ENCODE data around the gene RPS26.
"Not testable (repeated sequence)": the region's sequence is repeated elsewhere in the genome, so short reads cannot be mapped to it uniquely, and the experiment has no call there.

Gene RPS26

DNA sequence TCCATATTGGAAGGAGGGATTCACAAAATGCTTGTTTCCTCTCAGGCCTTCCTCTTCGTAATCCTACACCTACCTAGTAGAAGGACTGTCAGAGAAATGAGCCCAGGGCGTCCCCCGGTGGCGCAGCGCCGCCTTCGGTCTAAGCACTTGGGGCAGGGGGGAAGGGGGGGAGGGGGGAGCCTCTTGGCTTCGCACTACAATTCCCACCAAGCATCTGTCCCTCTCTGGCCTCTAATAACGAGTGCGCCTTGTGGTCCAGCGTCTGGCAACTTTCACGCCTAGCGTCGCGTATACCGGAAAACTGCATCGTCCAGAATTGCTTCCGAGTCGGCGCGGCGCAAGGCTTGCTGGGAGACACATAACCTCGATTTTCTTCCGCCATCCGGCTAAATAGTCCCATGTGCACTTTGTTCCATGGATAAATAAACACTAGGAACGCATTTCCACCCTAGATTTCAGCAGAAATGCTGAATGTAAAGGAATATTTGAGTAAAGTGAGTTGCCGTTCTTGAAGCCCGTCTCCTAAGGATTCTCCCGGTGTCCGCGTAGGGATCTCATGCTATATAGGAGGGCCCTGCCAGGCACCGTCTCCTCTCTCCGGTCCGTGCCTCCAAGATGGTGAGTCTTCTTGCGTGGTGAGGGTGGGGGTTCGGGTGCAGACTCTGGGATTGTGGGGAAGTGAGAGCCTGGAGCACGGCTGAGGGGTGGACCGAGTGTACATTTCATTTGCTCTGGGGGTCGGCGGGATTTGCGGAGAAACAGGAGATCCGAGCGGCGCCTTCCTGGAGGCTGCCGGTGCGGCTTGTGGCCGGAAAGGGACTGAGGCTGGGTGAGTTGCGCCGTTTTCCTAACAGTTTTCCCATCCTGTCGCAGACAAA, at the start of gene RPS26:
Gene RPS26, plus strand, starts transcription at position 367 of the 878 bp plus-strand sequence. Its CDS starts 249 bp downstream, at position 616.
- peak; percentile 88 for DNase-seq (ENCODE audit: low read depth)

DNA sequence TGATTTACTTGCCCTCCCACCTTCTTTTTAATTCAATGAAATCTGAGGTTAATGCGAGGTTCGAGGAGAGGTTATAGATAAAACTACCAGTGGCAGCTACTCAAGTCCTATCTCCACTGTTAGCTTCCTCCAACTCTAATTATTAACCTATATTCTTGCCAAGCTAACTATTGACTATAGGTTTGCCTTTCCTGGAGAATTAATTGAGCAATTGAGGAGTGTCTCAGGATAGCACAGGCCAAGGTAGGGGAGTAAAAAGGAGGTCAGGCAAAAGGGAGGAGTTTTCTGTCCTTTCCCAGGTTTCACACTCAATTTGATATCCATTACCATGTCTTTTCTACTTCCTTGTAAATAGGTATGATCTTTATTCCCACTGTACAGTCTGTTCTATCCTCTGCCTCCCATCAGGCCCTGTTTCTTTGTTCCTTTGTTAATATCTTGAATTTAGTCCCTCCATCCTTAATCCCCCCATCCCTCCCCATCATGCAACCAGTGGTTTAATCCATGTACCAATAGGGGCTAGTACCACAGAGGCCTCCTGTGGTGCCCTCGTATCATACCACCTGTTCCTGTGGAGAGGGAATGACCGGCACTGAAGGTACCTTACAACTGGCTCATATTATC, 48.4 kb upstream of the RPS26 start:
- DNase-seq (ENCODE audit: low read depth), result no peak

GRCh38 chr12:55995366-55995765, 46.4 kb upstream of the RPS26 start:
- no peak for DNase-seq (ENCODE audit: low read depth)

DNA sequence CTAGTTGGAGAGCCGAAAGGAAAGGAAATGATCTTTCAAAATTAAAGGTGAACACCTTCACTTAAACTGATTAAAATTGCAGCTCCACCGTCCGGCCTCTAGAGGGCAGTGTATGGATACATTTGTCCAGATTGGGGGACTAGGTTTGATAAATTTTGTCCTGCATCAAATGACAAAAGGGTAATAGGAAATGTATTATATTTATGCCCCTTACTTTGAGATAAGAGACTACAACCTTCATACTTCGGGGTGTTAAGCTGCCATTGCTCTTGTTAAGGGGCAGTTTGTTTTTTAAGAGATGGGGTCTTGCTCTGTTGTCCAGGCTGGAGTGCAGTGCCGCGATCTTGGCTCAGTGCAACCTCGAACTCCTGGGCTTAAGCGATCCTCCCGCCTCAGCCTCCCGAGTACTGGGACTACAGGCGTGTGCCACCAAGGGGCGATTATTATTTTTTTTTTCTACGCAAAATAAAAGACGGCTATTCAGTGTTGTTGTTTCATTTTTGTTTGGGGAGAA, 45.5 kb upstream of the RPS26 start:
- DNase-seq (ENCODE audit: low read depth), result peak; percentile 50

GRCh38 chr12:55996715-55997534, 44.8 kb upstream of the RPS26 start, which contains the start of gene SUOX:
Gene SUOX, plus strand, starts transcription at chr12:55997276. Its CDS starts 4,946 bp downstream, at chr12:56002222.
- DNase-seq (ENCODE audit: low read depth), result peak; percentile 33

DNA sequence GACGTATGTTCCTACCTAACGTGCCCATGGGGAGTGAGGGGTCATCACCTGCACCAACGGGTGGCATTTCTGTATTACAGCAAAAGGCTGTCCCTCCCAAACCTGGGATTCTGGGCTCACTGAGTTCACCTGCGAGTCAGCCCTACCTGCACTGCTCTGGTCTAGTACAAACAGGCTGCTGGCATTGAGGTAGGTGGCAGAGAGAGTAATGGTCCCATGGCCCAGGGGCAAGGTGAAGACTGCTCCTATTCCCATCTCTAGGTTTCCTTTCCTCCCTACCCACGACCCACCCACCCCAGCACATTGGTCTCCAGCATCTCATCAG, 44.2 kb upstream of the RPS26 start:
- no peak for DNase-seq (ENCODE audit: low read depth)

DNA sequence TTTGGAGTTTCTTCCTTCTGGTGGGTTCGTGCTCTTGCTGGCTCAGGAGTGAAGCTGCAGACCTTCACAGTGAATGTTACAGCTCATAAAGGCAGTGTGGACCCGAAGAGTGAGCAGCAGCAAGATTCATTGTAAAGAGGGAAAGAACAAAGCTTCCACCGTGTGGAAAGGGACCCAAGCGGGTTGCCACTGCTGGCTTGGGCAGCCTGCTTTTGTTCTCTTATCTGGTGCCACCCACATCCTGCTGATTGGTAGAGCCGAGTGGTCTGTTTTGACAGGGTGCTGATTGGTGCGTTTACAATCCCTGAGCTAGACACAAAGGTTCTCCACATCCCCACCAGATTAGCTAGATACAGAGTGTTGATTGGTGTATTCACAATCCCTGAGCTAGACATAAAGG, 42.2 kb upstream of the RPS26 start:
- DNase-seq (ENCODE audit: low read depth), result not testable (repeated sequence)

DNA sequence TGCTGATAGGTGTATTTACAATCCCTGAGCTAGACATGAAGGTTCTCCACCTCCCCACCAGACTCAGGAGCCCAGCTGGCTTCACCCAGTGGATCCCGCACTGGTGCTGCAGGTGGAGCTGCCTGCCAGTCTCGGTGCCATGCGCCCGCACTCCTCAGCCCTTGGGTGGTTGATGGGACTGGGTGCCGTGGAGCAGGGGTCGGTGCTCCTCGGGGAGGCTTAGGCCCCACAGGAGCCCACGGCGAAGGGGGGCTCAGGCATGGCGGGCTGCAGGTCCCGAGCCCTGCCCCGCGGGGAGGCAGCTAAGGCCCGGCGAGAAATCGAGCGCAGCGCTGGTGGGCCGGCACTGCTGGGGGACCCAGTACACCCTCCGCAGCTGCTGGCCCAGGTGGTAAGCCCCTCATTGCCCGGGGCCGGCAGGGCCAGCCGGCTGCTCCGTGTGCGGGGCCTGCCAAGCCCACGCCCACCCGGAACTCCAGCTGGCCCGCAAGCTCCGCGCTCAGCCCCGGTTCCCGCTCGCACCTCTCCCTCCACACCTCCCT, 41.6 kb upstream of the RPS26 start:
- not testable (repeated sequence) for DNase-seq (ENCODE audit: low read depth)

- no peak for DNase-seq (ENCODE audit: low read depth)
Measured at GRCh38 chr12:56001487-56002100, 40.1 kb upstream of the RPS26 start.

- not testable (repeated sequence) for DNase-seq (ENCODE audit: low read depth)
Measured at GRCh38 chr12:56003376-56003775, 38.3 kb upstream of the RPS26 start.

DNA sequence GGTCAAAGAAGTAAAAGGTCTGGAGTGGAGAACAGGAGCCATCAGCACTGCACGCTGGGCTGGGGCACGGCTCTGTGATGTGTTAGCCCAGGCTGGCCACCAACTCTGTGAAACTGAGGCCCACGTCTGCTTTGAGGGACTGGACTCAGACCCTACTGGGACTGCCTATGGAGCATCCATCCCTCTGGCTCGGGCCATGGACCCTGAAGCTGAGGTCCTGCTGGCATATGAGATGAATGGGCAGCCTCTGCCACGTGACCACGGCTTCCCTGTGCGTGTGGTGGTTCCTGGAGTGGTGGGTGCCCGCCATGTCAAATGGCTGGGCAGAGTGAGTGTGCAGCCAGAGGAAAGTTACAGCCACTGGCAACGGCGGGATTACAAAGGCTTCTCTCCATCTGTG, 37.5 kb upstream of the RPS26 start:
- no peak for DNase-seq (ENCODE audit: low read depth)

- peak; percentile 47 for DNase-seq (ENCODE audit: low read depth)
Measured at GRCh38 chr12:56007564-56008559, 33.9 kb upstream of the RPS26 start.

DNA sequence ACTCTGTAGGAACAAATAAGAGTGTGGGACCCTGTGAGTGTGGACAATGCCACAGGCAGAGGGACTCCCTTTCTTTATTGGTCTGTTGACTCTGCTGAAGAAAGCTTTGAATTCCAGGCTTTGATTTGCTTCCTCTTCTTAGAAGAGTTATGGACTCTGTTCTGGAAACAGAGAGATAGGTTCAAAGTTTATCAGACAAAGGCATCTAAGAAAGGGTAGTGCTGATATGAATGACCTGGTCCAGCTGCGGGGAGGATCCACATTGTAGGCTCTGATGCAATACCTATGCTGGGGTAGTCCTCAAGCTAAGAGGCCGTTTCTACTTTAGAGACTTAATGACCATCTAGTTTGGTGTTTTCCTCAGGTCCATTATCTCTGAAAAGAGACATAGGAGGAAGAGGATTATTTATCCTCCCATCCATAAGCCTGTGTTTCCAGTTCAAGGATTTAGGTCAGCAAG, 31.6 kb upstream of the RPS26 start:
- no peak for DNase-seq (ENCODE audit: low read depth)

DNA sequence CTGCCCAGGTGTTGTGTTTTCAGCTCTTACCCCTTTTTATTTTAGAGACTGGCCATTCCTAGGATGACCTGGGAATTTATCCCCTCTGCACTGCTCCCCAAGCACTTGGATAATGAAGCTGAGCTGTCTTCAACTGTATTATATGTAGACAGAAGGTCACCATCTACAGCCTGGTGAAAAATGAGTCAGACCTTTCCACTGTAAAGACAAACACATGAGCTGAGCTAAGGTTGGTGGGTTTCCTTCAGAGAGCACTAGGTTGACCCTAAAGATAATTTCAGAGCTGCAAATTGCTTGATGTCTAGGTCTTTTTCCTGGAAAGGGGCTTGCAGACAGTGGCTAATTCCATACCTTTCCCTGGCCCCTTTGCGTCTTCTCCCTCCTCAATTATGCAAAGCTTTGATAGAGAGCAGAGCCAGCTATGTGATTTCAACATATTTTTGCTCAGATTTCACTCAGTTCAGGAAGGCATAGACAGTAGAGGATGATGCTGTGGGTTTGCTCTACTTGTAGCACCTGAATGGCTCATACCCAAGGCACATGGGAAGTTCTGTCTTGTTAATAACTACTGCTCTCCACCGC, 30.1 kb upstream of the RPS26 start:
- no peak for DNase-seq (ENCODE audit: low read depth)

DNA sequence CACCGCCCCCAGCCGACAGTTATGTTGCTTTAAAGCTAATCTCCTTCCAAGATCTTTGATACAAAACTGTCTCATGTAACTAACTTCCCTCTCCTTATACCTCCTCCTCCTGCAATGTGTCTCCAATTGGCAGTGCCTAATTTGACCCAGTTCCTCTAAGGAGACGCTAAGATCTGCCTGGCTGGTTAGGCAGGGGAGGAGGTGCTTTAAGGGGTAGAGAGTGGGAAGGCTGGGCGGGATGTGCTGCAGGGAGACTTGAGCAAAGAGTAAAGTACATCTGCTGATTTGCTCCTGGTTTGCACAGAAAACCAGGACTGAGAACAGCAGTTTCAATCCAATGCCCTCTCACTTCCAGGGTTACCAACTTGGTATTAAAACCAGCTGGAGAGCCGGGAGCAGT, 28.2 kb upstream of the RPS26 start:
- DNase-seq (ENCODE audit: low read depth), result no peak

GRCh38 chr12:56014205-56014604, 27.5 kb upstream of the RPS26 start:
- DNase-seq (ENCODE audit: low read depth), result no peak

GRCh38 chr12:56017181-56017580, 24.5 kb upstream of the RPS26 start:
- DNase-seq (ENCODE audit: low read depth), result no peak

DNA sequence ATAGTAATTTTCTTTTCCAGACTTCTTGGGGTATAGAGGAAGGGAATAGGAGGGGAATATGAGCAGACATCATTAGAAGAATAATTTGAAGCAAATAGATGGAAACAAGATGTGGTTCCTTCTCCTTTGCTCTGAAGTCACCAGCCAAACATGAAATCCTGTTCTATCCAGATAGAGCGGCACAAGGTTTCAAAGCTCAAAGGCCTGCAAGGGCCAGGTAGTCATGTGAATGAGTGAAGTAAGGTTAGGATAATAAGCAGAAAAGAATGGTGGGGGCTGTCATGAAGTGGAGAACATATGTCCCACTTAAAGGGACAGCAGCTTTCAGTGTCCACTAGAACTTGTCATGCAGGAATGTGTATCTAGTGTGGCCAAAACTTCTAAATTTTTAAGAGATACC, 23.4 kb upstream of the RPS26 start:
- no peak for DNase-seq (ENCODE audit: low read depth)

GRCh38 chr12:56020423-56021184, 21.1 kb upstream of the RPS26 start, which contains the start of gene IKZF4:
Gene IKZF4, plus strand, starts transcription at chr12:56021043. Its CDS starts 451 bp downstream, at chr12:56021494.
- no peak for DNase-seq (ENCODE audit: low read depth)
